Ishikawa (cell line): ENCODE results near the gene TPO.

Experiments used
- CEBPB ChIP-seq: IDR thresholded peaks from 2 replicates; pipeline ENCODE4 v1.6.1; 2012
- CREB1 ChIP-seq: IDR thresholded peaks from 2 replicates; pipeline ENCODE4 v1.6.1; 2012; ENCODE audit warnings: low read depth
- EGR1 ChIP-seq: IDR thresholded peaks from 2 replicates; pipeline ENCODE4 v1.6.1; 2012
- EP300 ChIP-seq: IDR thresholded peaks from 2 replicates; pipeline ENCODE4 v1.6.1; 2012; ENCODE audit warnings: borderline replicate concordance
- FOXM1 ChIP-seq: IDR thresholded peaks from 2 replicates; pipeline ENCODE4 v1.6.1; 2012; ENCODE audit warnings: low read depth, borderline replicate concordance
- NFIC ChIP-seq: IDR thresholded peaks from 2 replicates; pipeline ENCODE4 v1.6.1; 2012
- RAD21 ChIP-seq: IDR thresholded peaks from 2 replicates; pipeline ENCODE4 v1.6.1; 2012; ENCODE audit warnings: low read depth
- TAF1 ChIP-seq: IDR thresholded peaks from 2 replicates; pipeline ENCODE4 v1.6.1; 2012; ENCODE audit warnings: low read depth, mild to moderate bottlenecking
- TCF12 ChIP-seq: IDR thresholded peaks from 2 replicates; pipeline ENCODE4 v1.6.1; 2012; ENCODE audit warnings: low read depth
- TEAD4 ChIP-seq: IDR thresholded peaks from 2 replicates; pipeline ENCODE4 v1.6.1; 2012
- YY1 ChIP-seq: IDR thresholded peaks from 2 replicates; pipeline ENCODE4 v1.6.1; 2012; ENCODE audit warnings: low read depth
- ZBTB7A ChIP-seq: IDR thresholded peaks from 2 replicates; pipeline ENCODE4 v1.6.1; 2012; ENCODE audit warnings: low read depth
- TF ChIP-seq, protein P1 (sequence below): IDR thresholded peaks from 2 replicates; pipeline ENCODE4 v1.6.1; 2012
- TF ChIP-seq, protein P2 (sequence below): IDR thresholded peaks from 2 replicates; pipeline ENCODE4 v1.6.1; 2012
- TF ChIP-seq, protein P3 (sequence below): IDR thresholded peaks from 2 replicates; pipeline ENCODE4 v1.6.1; 2012; ENCODE audit warnings: low read depth, mild to moderate bottlenecking

The TPO gene

DNA sequence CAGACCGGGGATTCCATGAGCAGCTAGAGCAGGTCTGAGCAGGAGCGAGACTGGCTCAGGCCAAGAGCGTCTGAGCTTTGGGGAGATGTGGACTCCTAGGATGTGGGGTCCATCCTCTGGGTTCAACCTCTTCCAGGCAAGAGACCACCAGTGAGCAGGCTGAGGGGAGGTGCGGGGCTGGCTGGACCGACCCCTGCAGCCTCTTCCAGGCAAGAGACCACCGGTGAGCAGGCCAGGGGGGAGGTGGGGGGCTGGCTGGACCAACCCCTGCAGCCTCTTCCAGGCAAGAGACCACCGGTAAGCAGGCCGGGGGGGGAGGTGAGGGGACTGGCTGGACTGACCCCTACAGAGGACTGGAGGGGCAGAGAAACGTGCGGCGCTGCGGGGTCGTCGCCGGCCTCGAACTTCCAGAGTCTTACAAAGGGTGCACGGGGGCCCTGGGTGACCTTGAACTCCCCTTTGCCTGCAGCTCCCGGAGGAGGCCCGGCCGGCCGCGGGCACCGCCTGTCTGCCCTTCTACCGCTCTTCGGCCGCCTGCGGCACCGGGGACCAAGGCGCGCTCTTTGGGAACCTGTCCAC, 63.4 kb downstream of the TPO start:
- no peak for TF ChIP-seq FOXM1
- TF ChIP-seq, protein P1, sequence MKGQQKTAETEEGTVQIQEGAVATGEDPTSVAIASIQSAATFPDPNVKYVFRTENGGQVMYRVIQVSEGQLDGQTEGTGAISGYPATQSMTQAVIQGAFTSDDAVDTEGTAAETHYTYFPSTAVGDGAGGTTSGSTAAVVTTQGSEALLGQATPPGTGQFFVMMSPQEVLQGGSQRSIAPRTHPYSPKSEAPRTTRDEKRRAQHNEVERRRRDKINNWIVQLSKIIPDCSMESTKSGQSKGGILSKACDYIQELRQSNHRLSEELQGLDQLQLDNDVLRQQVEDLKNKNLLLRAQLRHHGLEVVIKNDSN = no peak
- TF ChIP-seq, protein P2, sequence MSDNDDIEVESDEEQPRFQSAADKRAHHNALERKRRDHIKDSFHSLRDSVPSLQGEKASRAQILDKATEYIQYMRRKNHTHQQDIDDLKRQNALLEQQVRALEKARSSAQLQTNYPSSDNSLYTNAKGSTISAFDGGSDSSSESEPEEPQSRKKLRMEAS = no peak
- TF ChIP-seq EP300 = no peak
- no peak for TF ChIP-seq CREB1
- TF ChIP-seq ZBTB7A = no peak
- TF ChIP-seq CEBPB = no peak
- no peak for TF ChIP-seq RAD21
- TF ChIP-seq NFIC = no peak
- TF ChIP-seq TEAD4 = no peak
- TF ChIP-seq TCF12 = no peak
- no peak for TF ChIP-seq YY1
- TF ChIP-seq EGR1 = no peak
- TF ChIP-seq, protein P3, sequence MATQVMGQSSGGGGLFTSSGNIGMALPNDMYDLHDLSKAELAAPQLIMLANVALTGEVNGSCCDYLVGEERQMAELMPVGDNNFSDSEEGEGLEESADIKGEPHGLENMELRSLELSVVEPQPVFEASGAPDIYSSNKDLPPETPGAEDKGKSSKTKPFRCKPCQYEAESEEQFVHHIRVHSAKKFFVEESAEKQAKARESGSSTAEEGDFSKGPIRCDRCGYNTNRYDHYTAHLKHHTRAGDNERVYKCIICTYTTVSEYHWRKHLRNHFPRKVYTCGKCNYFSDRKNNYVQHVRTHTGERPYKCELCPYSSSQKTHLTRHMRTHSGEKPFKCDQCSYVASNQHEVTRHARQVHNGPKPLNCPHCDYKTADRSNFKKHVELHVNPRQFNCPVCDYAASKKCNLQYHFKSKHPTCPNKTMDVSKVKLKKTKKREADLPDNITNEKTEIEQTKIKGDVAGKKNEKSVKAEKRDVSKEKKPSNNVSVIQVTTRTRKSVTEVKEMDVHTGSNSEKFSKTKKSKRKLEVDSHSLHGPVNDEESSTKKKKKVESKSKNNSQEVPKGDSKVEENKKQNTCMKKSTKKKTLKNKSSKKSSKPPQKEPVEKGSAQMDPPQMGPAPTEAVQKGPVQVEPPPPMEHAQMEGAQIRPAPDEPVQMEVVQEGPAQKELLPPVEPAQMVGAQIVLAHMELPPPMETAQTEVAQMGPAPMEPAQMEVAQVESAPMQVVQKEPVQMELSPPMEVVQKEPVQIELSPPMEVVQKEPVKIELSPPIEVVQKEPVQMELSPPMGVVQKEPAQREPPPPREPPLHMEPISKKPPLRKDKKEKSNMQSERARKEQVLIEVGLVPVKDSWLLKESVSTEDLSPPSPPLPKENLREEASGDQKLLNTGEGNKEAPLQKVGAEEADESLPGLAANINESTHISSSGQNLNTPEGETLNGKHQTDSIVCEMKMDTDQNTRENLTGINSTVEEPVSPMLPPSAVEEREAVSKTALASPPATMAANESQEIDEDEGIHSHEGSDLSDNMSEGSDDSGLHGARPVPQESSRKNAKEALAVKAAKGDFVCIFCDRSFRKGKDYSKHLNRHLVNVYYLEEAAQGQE = no peak
- no peak for TF ChIP-seq TAF1

DNA sequence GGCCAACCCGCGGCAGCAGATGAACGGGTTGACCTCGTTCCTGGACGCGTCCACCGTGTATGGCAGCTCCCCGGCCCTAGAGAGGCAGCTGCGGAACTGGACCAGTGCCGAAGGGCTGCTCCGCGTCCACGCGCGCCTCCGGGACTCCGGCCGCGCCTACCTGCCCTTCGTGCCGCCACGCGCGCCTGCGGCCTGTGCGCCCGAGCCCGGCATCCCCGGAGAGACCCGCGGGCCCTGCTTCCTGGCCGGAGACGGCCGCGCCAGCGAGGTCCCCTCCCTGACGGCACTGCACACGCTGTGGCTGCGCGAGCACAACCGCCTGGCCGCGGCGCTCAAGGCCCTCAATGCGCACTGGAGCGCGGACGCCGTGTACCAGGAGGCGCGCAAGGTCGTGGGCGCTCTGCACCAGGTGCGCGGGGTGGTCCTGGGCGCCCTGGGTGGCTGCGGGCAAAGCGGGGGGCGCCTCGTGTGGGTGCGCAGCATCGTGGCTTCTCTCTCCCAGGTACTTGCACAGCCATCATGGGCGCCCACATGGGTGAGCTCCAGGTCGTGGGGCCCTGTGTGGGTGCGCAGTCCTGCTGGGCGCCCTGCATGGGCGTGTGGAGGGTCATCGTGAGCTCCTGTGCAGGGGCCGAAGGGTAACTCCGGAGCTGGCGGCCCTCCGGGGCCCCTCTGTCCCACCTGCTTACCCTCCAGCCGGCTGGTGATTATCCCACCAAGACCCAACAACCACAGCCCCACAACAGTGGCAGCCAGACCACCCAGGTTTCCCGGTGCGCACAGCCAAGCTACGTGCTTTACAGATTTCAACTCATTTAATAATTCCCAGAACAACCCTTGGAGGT, 64.2 kb downstream of the TPO start:
- TF ChIP-seq EGR1 (no peak), CREB1 (no peak), CEBPB (no peak), TAF1 (no peak), ZBTB7A (no peak), FOXM1 (no peak), RAD21 (no peak), YY1 (no peak), TCF12 (no peak)
- TF ChIP-seq, protein P2 = no peak
- TF ChIP-seq, protein P3 = no peak
- TF ChIP-seq, protein P1 = no peak

DNA sequence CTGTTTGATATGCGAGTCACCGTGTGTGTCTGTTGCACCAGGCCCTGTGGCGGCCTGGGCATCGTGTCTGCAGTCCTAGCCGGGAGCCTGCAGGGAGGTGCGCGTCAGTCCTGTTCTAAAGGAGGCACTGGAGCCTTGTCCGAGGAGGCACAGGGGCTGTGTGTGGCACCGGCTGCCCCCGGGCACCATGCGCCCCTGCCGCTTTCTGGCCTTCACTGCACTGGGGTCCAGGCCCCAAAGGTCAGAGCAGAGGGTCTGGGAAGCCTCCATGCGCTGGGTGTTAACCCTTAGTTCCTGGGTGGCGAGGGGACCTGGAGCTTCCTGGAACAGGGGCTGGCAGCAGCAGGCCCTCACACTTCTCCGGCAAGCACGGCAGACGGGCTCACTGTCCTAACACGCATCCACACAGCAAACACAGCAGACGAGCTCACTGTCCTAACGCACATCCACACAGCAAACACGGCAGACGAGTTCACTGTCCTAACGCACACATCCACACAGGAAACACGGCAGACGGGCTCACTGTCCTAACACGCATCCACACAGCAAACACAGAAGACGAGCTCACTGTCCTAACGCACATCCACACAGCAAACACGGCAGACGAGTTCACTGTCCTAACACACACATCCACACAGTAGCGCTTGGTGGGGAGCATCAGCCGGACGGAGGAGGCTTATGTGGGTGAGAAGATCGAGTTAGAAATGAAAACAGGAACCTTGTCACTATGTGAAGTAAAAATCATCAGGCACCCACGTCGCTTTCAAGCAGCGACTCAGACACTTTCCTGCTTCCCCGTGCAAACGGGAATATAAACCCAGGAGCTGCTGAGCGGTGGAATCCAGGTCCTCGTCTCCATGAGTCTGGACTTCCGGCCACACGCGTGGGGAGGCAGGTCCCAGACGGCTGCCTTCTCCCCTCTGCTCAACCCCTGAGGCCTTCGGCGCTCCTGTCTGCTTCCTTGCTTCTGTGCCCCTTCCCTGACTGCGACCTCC, 65.3 kb downstream of the TPO start:
- TF ChIP-seq RAD21 (no peak), CREB1 (no peak)
- TF ChIP-seq, protein P3 = no peak
